Measurements from ENCODE around the gene PARP4.
"Not testable (repeated sequence)": the region's sequence is repeated elsewhere in the genome, so short reads cannot be mapped to it uniquely, and the experiment has no call there.

PARP4 gene

DNA sequence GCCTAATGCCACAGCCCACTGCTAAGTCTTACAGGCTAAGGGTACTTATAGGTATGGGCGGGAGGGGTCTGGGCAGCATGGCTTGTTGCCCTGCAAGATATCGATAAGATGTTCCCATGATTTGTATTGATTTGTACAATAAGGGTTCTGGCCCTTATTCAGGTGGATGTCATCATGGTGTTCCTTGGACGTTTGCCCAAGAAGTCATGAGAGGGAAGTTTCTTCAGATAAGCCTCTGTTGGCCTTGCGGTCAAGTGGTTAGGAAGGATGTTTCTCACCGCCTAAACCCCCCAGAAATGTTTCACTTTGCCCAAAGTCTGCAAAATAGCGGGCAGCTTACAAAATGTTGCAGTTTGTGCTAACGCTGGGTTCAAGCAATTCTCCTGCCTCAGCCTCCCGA, 7.3 kb downstream of the PARP4 start:
- no peak for DNase-seq

DNA sequence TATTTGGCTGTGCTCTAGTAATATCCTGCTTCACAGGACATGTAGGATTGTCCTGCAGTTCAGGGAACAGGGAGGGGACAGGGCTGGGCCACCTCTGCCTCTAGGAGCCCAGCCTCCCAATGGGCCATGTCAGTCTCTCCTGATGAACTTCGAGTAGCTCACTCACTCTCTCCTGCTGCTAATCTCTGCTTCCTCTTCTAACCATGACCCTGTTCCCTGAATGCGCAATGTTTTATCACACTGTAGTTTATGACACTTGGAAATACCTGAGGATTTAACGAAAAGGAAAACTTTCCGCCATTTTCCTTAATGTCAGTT, 9.2 kb downstream of the PARP4 start:
- DNase-seq, result no peak

DNA sequence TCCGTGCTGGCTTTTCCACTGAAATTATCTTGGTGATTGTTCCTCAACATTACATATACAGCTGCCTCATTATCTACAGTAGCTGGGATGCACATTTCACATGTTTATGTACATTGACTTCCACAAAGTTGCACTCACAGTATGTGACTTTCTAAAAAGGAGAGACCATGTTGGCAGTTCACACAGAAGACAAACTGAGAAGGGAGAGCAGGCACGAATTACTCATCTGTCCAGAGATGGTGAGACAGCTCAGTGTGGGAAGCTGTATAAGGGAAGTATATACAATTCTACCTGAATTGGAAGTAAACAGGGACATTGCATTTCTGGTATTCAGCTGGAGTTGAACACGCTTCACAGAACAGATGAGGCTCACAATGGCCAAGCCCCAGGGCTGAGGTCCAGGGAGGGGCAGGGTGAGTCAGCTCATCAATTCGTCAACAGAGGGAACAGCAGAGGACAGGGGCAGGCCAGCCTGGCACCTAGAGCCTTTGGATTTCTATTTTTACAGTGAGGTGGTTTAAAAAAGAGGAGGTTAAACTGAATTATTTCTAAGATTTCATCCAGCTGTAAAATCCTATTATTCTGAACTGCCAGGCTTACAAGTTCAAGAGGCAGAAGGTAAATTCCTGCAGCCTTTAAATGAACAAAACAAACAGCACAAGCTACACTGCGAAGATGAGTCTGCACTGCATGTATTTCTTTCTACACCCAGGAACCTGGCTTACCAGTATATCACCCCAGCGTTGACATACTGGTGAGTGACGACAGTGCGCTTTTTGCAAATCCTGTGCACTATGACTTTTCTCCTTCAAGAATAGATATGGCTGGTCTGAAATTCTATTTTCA, 9.8 kb downstream of the PARP4 start:
- no peak for DNase-seq

DNA sequence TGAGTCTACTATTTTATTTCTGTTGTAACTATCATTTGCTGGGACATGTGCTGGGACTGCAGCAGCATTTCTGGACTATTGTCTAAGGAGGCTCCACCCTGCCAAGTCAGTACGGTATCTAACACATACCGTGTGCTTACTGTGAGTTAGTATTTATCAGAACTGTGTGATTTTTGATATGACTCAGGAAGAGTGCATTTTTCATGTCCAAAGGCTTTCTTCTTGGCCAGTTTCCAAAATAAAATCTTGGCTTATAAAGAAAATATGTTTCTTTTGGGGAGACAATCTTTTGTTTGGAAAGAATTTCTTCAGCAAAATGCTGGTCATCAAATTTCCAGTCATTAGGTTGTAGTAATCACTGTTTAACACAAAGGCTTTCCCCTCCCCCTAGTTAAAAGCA, 11.6 kb downstream of the PARP4 start:
- DNase-seq, result no peak

DNA sequence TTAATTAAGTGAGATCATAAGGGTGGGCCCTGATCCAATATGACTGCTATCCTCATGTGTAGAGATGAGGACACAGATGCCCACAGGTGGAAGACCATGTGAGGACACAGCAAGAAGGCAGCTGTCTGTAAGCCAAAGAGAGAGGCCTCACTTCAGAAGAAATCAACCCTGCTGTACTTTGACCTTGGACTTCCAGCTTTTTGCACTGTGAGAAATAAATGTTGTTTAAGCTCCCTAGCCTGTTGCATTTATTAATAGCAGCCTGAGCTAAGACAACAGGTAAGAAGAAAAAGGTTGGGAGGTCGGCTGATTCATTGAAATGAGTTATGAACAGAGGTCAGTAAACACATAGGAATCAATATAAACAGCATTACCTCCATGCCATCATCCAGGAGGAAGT, 14.8 kb downstream of the PARP4 start:
- no peak for DNase-seq

DNA sequence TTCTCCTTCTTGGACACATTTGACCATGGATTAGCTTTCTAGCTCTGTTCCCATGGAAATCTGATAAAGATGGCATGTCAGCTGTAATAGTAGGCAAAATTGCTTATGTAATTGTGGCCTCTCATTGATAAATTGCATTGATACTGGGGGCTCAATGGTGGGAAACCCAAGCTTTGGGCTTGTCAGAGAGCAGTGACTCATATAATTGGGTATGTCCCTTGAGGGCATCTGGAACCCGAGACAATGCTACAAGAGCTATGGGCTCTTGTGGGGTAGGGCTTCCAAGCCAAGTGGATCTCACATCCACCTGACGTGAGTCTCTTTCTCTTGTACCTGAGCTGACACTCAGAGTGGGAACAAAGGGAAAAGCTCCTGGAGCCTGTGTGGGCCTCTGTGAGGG, 16.3 kb downstream of the PARP4 start:
- not testable (repeated sequence) for DNase-seq

DNA sequence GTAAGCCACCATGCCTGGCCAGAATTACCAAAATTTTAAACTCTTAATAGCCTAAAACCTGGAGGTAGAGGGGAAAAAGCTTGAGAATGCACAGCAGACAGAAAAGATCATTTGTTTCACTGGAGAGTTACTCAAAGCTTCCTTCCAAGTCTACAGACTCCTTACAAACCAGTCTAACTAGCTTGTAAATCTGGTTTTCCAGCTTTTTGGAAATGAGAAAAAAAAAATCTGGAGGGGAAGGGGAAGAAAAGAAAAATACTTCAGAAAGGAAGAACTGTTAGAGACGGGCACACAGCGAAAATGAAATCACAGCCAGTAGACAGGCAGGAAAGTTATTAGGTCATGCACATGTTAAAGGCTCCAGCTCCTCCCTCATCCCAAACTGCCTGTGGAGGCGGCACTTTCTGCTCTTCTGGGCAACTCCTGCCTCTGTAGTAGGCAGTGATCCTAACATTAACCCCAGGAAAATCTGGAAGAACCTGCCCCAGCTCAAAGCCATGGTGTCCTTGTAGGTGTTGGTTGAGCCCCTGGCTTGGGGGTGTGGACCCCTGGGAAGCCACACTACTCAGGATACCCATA, 17.3 kb downstream of the PARP4 start:
- no peak for DNase-seq

DNA sequence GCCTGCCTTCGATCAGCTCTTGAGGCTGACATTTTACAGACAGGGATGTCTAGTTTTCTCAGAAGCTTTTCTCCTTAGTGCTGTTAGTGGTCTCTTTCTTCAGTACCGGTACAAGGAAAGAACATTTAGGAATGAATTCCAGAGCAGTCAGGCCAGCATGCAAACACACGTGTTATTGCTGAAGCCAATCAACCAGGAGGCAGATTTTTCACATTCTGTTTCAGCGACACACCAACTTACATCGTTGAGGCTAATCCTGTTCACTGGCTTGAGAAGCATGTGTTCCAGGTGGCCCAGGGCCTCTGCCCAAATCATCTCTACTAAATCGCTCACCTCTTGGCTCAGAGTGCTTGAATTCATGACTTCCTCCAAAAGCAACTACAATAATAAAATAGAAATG, 19.2 kb downstream of the PARP4 start:
- no peak for DNase-seq

DNA sequence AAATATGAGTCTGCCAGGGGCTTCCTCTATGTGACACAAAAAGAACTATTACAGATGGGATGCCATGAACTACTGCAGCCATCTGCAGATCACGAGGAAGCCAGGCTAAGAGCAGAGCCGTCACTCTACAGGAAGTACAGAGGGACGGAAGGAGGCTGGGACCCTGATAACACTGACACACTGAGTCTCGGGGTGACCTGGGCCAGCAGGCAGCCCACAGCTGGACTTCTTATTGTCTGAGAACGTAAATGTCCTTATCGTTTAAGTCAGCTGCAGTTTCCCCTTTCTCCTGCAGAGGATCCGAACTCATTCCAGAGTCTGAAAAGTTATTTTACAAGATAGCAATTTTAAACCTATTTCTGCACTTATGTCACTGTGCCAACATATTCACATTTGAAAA, 20.7 kb downstream of the PARP4 start:
- DNase-seq, result no peak

DNA sequence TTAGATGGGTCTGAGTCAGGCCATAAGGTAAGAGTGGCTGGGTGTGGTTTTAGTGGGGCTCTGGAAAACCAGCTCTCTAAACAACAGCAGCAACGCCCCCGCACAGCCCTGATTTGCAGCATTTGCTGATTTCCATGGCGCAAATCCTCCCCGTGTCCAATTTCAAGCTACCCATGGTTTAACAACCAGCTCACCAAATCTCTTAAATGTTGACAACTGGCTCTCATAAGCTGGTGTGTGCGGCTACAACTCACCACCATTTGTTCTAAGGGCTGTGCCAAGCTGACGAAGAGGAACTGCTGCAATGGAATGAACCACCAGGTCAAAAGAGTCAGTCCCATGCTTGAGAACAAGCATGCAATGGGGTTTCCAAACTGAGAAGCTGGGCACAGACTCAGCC, 22.9 kb downstream of the PARP4 start:
- no peak for DNase-seq

DNA sequence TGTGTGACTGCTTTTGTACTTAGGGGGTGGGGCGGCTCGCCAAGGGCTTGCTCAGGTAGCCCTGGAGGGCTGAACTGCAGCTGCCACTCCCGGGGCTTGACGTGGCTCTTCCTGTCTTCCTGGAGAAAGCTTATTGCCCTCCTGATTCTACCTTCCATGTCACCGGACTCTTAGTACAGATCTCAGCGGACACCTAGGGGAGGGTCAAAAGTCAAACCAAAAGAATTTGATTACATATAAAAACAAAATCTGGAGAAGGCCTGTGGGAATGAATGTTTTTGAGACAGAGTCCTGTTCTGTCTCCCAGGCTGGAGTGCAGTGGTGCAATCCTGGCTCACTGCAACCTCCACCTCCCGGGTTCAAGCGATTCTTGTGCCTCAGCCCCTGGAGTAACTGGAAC, 24.5 kb downstream of the PARP4 start:
- not testable (repeated sequence) for DNase-seq

DNA sequence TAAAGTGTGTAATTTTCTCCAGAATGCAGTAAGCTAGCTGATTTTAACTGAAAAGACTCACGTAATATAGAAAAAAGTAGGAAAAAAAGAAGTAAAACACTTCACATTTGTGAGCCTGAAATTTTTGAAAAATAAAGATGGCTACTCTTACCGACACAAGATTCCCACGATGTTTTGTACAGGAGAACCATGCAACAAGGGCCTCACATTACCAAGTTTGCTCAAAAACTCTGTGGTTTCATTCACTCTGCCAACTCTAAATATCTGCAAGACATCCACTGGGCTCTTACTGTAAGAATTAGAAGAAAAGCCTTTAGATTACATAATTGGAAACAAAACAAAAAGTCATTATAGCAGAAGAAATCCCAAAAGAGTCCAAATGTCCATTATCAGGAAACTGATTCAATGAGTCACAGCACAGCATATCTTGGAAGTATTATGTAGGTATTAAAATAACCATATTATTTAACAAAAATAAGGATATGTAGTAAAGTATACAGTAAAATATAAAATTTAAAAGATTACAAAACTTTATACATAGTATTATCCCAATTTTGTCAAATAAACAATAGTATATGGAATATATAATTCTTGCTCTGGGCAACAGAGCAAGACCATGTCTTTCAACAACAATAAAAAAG, 26.4 kb downstream of the PARP4 start:
- DNase-seq, result not testable (repeated sequence)

DNA sequence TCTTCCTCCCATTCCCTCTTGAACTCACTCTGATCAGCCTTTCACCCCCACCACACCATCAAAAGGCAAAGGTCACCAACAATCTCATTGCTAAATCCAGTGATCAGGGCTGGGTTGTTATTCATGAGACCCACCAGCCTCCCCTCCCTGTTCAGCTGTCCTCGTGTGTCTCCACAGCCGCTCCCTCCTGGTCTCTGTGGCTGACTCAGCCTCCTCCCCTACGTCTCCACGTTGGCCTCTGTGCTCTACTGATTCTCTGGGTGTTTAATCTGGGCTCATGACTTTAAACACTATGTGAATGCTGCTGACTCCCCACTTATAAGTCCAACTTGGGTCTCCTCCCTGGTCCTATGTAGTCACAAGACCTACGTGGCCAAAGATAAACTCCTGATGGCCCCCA, 38.9 kb downstream of the PARP4 start:
- no peak for DNase-seq

DNA sequence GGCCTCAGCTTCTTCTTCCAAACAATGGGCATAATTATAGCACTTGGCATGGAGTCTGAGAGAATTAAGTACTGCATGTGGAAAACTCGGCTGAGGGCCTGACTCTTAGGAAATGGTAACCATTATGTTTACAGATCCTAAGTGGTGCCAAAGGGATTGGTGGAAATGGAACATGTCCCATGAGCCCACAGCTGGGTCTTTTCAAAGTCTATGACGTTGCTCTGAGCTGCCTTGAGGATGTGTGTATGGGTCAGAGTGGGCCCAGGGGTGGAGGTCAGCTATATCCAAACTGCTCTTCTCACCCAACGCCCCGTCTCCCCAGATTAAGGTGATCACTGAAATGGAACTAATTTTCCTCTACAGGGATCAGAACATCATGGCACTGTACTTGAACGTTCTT, 40.4 kb downstream of the PARP4 start:
- DNase-seq, result not testable (repeated sequence)

DNA sequence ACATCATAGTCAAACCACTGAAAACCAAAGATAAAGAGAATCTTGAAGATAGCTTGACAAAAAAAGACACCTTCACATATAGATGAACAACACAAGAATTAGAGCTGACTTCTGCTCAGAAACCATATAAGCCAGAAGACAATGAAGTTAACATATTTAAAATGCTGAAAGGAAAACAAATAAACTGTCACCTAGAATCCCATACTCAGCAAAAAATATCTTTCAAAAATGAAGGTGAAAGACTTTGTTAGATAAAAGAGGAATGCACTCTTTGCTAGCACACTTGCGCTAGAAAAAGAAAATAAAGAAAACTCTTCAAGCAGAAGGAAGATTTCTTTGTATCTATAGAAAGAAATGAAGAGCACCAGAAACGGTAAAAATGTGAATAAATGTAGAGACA, 49.5 kb downstream of the PARP4 start:
- DNase-seq, result no peak

DNA sequence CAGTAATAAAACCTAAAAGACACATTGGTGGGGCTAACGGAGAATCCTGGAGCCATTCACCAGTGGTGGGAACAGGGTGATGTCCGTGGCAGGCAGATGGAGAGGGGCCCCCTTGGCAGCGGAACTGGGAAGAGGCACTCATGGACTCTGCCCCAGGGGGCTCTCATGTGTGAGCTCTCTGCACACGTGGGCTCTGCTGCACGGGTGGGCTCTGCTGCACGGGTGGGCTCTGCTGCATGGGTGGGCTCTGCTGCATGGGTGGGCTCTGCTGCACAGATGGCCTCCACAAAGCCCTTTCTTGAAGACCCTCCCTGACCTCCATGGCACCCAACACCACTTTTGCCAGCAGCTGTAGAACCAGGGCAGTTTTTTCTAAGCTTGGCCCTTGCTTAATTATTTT, 52.3 kb downstream of the PARP4 start:
- DNase-seq, result no peak

DNA sequence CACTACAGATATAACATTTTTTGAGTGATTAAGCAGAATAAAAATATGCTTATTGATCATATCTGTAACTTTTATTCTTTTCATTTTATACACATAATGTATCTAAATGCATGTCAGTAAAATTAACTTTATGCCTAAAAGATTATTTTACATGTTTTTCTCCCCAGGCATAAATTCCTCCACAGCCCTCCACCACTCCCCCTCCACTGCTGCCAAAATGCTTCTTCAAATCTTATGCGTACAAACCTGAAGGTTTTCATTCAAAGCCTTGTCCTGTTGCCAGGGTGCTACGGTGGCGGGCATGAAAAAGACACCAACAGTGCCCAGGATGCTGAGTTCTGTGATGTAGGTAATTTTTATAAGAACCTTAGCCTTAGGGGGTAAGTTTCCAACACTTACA, 52.9 kb downstream of the PARP4 start:
- no peak for DNase-seq

DNA sequence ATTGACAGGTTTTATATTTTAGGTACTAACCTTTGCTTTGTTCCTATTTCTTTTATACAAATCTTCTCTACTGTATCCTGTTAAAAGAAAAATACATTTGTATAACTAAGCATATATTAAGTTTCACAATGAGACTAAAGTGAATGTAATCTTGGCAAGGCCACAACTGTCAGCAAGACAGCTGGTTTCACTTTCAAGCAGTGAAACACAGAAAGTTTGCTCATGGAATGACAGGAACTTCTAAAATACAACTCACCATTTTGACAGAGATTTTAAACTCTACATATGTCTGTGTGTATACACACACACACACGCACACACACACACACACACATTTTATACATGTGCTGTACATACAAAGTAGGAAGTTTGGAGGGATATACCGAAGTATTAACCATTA, 53.3 kb downstream of the PARP4 start:
- no peak for DNase-seq

DNA sequence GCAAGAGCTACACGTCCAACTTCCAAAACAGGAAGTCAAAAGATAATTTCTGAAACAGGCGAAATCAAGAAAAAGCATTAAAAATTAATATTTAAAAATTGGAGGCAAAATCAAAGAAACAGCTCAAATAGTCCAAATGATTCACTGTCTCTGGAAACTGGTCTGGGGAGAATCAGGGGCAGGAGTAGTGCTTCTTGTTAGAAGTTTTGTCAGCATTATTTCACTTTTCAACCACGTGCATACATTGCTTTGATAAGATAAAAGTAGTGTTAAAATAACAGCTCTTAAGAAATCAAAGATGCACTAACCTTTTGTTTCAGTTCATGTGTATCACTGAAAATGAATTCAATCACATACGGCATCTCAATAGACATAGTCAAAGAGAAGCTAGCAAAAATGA, 53.8 kb downstream of the PARP4 start:
- no peak for DNase-seq

DNA sequence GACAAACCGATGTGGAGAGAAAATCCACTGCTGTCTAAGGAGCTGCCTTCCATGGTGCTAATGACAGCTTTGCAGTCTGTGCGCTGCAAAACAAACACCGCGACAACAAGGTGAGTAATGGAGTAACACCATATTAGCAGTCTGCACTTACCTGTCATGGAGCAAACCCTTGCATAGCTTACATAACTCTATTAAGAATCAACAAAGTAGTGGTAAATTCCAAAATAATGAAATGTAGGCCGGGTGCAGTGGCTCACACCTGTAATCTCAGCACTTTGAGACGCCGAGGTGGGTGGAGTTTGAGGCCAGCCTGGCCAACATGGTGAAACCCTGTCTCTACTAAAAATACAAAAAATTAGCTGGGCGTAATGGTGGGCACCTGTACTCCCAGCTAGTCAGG, 56.2 kb downstream of the PARP4 start:
- DNase-seq, result no peak

DNA sequence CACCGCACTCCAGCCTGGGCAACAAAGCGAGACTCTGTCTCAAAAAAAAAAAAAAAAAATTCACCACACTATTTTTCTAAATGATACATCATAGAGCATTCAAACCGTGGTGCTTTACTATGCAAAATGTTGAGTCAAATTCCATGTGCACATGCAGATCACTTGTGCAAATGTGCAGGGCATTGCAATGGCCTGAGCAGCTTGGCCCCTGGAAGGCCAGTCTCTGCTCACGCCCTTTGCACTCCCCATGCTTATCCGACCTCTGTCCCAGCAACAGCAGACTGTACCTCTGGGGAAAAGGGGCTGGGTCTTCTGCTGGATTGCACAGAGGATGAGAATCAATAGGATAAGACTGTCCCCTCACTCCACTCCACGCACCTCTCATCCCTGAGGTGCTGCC, 58.5 kb downstream of the PARP4 start:
- no peak for DNase-seq

DNA sequence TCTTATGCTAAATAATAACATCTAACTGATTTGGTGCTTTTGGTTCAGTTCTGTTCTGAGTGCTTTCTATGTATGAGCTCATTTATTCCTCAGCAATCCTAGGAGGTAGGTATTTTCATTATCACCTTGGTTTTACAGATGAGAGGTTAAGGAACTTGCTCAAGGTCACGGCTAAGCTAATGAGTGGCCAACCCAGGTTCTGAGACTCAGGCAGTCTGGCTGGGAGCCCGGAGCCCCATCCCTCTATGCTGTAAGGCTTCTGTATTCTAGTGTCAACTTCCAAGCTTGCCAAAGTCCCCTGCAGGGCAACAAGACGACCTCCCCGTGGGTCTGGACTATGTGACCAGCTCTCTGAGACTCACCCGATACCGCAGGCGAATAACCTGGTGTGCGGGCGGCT, 60.5 kb downstream of the PARP4 start:
- DNase-seq, result no peak

DNA sequence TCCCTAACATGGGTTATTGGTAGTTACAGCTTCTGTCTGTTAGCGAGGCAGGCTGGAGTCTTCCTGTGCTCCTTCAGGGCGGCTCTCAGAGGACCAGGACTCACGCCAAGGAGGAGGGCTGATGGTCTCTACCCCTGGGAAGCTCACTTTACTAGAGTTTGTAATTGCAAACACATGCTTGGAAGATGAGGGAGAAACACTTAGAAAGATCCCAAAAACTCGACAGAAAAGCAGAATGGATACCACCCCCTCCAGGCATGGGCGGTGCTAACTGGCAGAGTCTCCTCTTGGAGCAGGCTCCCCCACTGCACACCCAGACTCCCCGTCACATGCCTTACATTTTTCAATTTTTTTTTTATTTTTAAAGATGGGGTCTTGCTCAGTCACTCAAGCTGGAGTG, 62.0 kb downstream of the PARP4 start:
- DNase-seq, result no peak

DNA sequence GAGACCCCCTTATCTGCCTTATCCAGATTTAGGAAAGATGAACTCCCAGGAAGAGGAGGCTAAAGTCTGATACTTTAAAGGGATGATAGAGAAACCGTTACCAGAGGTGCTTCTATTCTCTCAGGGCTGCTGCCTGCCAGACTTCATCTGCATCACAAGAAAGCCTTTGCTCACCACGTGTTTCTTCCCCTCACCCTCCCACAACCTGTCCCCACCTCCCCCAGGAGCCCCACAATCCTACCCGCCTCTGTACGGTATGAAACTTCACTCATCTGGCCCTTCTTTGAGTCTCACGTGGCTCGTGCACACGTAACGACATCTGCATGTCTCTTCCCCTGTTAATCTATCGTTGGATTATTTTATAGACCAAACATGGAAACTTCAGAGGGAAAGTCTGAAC, 67.7 kb downstream of the PARP4 start:
- not testable (repeated sequence) for DNase-seq

DNA sequence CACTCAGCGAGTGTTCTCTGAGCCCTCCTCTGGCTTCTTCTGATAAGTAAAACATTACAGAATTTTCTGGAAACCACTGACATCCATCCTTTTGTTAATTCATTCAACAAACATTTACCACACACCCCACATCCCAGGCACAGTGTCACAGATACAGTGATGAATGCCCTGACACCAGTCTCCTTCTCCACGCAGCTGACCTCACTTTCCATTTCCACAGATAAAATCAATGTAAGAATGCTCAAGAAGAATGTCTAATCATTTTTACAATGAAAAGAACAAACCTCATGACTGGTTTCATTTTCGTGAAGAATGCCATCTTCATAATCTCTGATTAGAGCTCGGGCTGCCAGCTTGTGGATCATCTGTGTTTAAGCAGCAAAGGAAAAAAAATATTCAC, 69.2 kb downstream of the PARP4 start:
- no peak for DNase-seq
